GM21528 (cell line): Measurements from ENCODE around the gene OR2AG2.
"Not testable (repeated sequence)": the region's sequence is repeated elsewhere in the genome, so short reads cannot be mapped to it uniquely, and the experiment has no call there.

Experiments
- ATAC-seq: cut with Tn5 transposase; IDR thresholded peaks from one replicate; pipeline ENCODE4 v1.9.1; 2021; ENCODE audit warnings: mild to moderate bottlenecking, moderate library complexity; ENCODE audit not compliant: unreplicated experiment, low FRiP score

The OR2AG2 gene, protein sequence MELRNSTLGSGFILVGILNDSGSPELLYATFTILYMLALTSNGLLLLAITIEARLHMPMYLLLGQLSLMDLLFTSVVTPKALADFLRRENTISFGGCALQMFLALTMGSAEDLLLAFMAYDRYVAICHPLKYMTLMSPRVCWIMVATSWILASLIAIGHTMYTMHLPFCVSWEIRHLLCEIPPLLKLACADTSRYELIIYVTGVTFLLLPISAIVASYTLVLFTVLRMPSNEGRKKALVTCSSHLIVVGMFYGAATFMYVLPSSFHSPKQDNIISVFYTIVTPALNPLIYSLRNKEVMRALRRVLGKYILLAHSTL

GRCh38 chr11:6771926-6772893 lies at the start of gene OR2AG2:
TSS of gene OR2AG2 (minus strand) at chr11:6771976. CDS start at chr11:6768957, 3,019 bp downstream.
- peak; percentile 93 for ATAC-seq

- no peak for ATAC-seq
Measured at GRCh38 chr11:6818967-6819366, 47.2 kb upstream of the OR2AG2 start.

- no peak for ATAC-seq
Measured at GRCh38 chr11:6817694-6818093, 45.9 kb upstream of the OR2AG2 start.

DNA sequence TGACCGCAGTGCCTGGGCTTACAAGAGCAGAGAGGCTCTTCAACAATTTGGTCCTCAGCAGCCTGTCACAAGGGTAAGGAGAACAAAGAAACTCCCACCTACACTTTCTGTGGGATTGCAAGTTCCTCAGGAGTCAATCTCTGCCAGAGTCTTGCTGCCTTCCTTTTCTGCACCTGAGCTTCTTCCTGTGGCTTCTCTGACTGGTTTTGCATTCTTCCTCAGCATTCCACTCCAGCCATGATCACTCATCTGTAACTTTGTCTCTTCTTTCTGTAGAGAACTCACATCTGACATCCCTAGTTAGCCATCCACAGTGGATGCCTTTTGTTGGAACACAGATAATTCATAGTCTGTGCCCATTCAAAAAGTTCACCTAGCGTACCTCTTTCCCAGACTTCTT lies 41.9 kb upstream of the OR2AG2 start:
- no peak for ATAC-seq

- ATAC-seq = peak; percentile 74
Measured at GRCh38 chr11:6812390-6813005, 40.7 kb upstream of the OR2AG2 start.

DNA sequence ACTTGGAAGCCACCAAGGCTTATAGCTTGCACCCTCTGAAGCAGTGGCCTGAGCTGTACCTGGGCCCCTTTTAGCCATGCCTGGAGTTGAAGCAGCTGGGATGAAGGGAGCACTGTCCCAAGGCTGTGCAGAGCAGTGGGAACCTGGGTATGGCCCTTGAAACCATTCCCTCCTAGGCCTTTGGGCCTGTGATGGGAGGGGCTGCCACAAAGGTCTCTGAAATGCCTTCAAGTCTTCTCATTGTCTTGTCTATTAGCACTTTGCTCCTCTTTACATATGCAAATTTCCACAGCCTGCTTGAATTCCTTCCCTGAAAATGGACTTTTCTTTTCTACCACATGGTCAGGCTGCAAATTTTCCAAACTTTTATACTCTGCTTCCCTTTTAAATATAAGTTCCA lies 29.3 kb upstream of the OR2AG2 start:
- ATAC-seq = not testable (repeated sequence)

- ATAC-seq = no peak
Measured at GRCh38 chr11:6799402-6799801, 27.6 kb upstream of the OR2AG2 start, which contains the start of gene OR6A2. TSS of gene OR6A2 (minus strand) at chr11:6799689. CDS start at chr11:6795708, 3,981 bp downstream.

DNA sequence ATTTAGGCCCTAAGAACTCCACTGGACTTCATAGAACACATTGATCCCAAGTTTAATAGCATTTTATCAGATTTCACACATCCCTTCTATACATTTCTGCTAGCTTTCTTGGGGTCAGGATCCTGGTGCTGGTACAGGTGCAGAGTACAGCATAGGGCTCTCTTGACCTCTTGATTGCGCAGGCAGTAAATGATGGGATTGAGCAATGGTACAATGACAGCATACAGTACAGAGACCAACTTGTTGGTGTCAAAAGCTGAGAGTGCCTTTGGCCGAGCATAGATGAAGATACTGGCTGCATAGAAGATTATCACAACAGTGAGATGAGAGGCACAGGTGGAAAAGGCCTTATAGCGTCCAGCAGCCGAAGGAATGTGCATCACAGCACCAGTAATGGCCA lies 22.9 kb upstream of the OR2AG2 start:
- ATAC-seq = no peak

DNA sequence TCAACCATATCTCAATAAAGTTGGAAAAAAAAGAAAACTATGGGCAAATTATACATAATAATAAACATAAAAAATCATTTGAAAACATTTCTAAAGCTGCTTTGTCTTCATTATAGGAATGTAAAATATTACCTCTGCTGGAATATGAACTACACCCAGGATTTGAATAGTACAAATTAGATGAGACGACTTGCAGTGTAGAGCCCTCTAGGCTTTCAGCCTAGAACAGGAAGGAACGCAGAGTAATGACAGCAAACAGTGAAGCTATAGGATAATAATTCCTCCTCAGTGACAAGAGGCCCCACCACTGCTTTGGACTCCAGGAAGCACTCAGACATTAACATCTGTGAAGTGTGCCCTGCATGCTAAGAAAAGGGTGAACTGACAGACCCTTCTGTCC lies 18.8 kb upstream of the OR2AG2 start:
- no peak for ATAC-seq

- no peak for ATAC-seq
Measured at GRCh38 chr11:6782720-6783119, 10.9 kb upstream of the OR2AG2 start, which contains the start of gene OR2AG1. TSS of gene OR2AG1 (plus strand) at chr11:6783020. CDS start at chr11:6785038, 2,018 bp downstream.

DNA sequence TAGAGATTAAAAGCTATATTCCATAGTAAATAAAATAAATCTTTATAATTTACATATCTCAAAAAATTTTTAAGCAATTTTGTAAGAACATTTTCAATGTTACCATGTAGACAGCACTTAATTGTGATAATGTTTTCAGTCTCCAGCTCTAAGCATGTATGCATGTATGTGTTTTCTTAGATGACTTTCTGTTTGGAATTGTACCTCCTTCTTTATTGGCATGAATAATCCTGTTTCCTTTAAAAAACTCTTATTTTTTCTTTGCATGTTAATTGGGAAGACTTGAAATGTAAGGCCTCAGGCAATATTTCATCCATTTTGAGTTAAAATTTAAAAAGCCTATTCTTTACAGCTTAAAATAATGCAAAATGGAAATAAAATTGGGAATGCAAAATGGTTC lies 9.1 kb upstream of the OR2AG2 start:
- no peak for ATAC-seq

- no peak for ATAC-seq
Measured at GRCh38 chr11:6778518-6778917, 6.7 kb upstream of the OR2AG2 start.

DNA sequence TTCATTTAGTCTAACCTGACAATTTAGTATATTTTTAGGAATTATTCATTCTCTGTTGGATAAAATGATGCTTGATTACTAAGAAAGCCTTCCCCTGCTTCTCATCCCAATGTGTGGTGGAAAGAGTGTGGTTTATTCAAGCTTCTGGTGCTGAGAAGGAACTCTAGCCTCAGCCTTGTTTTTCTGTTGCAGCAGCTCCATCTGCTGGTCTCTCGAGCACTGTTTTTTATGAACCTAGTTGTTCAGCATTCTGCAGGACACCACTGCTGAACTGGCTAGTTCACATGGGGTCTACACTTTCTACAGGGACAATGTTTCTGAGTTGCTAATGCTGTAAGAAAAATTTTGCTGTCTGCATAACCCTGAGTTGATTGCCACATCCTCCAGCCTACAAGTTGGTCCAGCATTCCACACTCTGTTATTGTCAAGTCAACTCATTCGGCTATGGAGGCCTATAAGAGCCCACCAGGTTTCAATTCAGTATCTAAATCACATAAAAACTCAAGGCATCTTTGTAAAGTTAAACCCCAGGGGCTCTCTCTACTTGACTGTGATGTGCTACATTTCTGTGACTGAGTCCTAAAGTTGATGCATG lies 14.3 kb downstream of the OR2AG2 start:
- no peak for ATAC-seq

DNA sequence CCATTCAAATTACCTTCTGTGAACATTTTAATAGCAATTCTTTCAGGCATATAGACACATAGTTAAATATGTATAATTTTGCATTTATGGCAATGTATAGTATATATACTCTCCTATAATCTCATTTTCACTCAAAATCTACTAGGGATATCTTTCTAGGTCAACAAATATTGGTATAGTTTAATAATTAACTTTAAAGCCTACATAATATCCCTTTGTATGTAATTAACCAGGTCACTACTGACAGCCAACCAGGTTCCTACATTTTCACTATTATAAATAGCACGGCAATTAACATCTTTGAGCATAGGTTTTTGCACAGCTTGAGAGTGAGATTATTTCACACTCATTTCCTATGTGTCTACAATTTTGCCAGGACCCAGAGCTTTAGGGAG lies 15.8 kb downstream of the OR2AG2 start:
- no peak for ATAC-seq

DNA sequence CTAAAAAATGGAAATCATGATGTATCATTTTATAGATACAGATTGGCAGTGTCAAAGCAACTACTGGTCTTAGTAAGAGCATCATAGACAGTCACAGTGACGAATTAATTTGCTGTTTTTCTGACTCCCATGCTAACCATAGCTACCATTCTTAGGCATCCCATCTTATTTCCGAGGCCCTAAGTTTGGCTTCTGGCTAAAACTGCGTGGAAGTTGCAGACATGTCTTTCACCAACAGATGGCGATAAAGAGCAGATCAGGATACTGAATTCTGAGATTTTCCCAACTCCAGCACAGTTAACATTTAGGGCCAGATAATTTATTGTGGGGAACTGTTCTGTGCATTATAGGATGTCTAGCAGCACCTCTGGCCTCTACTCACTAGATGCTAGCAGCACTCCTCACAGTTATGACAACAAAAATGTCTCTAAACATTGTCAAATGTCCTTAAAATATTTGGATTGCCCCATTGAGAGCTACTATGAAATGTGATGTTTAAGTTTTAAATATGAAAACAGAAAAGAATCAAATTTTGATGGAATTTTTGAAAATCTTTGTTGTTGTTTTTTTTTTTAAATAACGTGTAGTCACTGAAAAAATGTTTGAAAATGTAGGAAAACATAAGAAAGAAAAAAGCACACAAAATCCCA lies 16.3 kb downstream of the OR2AG2 start:
- no peak for ATAC-seq

DNA sequence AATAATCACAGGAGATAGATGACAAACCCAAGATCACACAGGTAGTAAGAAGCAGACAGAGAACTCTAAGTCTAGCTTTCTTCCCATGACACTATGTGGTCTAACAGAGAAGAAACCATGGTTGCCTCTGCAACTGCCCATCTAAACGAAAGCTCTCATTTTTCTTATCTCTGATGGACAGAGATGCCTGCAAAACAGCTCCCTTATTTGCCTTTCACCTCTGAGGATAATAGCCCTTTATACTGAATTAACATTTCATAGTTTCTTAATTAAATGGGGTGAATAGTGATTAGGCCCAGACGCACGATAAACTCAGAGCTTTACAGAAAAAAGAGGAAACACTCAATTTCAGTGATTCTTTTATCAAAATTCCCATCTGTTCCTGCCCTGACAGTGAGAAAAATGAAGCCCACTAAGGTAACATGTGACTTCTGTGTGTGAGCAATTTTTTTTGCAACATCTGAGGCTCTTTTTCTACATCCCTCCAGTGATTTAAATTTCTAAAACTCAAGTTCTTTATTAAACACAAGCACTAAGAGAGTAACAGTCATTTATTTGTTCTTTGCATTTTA lies 24.6 kb downstream of the OR2AG2 start:
- no peak for ATAC-seq

- no peak for ATAC-seq
Measured at GRCh38 chr11:6746626-6747025, 25.1 kb downstream of the OR2AG2 start.

- peak; percentile 83 for ATAC-seq
Measured at GRCh38 chr11:6746086-6746618, 25.6 kb downstream of the OR2AG2 start.

- peak; percentile 70 for ATAC-seq
Measured at GRCh38 chr11:6745465-6746015, 26.2 kb downstream of the OR2AG2 start.
